ENCODE data around the gene KPNA1. TPM values are rescaled to one million over a fixed set of nuclear protein-coding genes. Genes with fewer than 3 reads are reported as not detected.
A peak's percentile ranks its signal among the peaks of the same experiment; 100 is the strongest.

Gene KPNA1
- total and polyA plus RNA-seq, 2 of the 13 experiments (the other 11 are each of a cell fraction or from before 2014, with no cell fraction given) = 15.4 to 30.0 TPM

DNA sequence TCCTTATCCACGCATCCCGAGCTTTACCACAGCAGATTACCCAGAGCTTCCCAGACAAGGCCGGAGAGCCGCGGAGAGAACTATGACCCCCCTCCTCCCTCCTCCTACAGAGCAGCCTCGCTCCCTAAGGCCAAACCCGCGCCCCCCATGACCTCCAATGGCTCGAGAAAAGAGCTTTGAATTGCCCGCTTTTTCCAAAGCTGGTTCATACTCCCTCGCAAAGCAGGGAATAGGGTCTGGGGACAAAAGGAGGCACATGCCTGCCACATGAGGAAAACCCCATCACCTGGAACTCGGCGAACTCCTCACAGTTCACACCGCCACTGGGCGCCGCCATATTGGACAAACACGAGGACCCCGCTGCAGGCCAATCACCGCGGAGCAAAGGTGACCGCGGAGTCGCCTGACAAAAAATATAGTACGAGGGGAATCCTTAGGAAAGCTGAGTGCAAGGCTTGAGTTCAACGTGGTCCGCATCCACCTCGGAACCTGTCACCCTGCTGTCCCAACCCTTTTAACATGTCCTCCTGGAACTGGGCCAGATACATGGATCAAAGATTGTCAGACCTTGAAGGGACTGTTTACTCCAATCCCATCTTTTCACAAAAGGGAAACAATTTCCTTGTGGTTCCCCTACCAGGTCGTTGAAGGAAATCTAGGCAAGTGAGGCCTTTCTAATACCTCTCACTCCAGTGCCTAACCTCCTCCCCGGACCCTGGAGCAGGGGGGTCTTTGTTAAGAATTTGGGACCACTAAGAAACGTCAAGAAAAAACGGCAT is 131.7 kb downstream of the KPNA1 start, which contains the start of gene MIX23 (continued):
- TF ChIP-seq ZBTB46 (CRISPR knock-in tag; IDR thresholded peaks at IDR 0.05; ENCODE audit: borderline replicate concordance) (no peak), BORCS8-MEF2B (CRISPR knock-in tag; IDR thresholded peaks at IDR 0.05) (peak; percentile 96), CC2D1A (CRISPR knock-in tag; IDR thresholded peaks at IDR 0.05) (no peak), ZNF414 (CRISPR knock-in tag; IDR thresholded peaks at IDR 0.05) (peak; percentile 88), YY1 (IDR thresholded peaks at IDR 0.05; ENCODE audit: insufficient read depth, insufficient replicate concordance, low read depth, low read length) (peak; percentile 98), PTBP1 (IDR thresholded peaks at IDR 0.05; ENCODE audit: low read depth, low read length, poor library complexity, severe bottlenecking) (no peak), ZNF354B (CRISPR knock-in tag; IDR thresholded peaks at IDR 0.05) (peak; percentile 88), ZBTB26 (CRISPR knock-in tag; IDR thresholded peaks at IDR 0.05; ENCODE audit: borderline replicate concordance) (no peak; the same call in 1 of the 2 replicates), MEIS2 (CRISPR knock-in tag; IDR thresholded peaks at IDR 0.05) (peak; percentile 21; the same call in 1 of the 2 replicates), CREB3 (CRISPR knock-in tag; IDR thresholded peaks at IDR 0.05) (0 out of 2 replicates have a peak, but pooled peaks have one; percentile 50), PITX1 (CRISPR knock-in tag; IDR thresholded peaks at IDR 0.05) (peak; percentile 44; the same call in 1 of the 2 replicates), U2AF1 (optimal IDR thresholded peaks at IDR 0.05; ENCODE audit: low read depth, low read length) (no peak), ZFP36L1 (CRISPR knock-in tag; IDR thresholded peaks at IDR 0.05) (0 out of 2 replicates have a peak, but pooled peaks have one; percentile 53), NKX3-1 (CRISPR knock-in tag; IDR thresholded peaks at IDR 0.05) (peak; percentile 68; the same call in 1 of the 2 replicates), NFYB (CRISPR knock-in tag; IDR thresholded peaks at IDR 0.05) (peak; percentile 83), FOSL2 (CRISPR knock-in tag; IDR thresholded peaks at IDR 0.05) (no peak; the same call in 1 of the 2 replicates), SPEN (CRISPR knock-in tag; IDR thresholded peaks at IDR 0.05; ENCODE audit: low read depth) (peak; percentile 65)
- TF ChIP-seq, protein P1, sequence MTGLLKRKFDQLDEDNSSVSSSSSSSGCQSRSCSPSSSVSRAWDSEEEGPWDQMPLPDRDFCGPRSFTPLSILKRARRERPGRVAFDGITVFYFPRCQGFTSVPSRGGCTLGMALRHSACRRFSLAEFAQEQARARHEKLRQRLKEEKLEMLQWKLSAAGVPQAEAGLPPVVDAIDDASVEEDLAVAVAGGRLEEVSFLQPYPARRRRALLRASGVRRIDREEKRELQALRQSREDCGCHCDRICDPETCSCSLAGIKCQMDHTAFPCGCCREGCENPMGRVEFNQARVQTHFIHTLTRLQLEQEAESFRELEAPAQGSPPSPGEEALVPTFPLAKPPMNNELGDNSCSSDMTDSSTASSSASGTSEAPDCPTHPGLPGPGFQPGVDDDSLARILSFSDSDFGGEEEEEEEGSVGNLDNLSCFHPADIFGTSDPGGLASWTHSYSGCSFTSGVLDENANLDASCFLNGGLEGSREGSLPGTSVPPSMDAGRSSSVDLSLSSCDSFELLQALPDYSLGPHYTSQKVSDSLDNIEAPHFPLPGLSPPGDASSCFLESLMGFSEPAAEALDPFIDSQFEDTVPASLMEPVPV (CRISPR knock-in tag; IDR thresholded peaks at IDR 0.05) = peak; percentile 40; the same call in 1 of the 2 replicates
- TF ChIP-seq, protein P2, sequence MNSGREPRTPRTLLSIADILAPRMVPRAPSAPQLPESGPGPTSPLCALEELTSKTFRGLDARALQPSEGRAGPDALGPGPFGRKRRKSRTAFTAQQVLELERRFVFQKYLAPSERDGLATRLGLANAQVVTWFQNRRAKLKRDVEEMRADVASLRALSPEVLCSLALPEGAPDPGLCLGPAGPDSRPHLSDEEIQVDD (CRISPR knock-in tag; IDR thresholded peaks at IDR 0.05; ENCODE audit: borderline replicate concordance) = peak; percentile 65; the same call in 1 of the 2 replicates
- TF ChIP-seq, protein P3, sequence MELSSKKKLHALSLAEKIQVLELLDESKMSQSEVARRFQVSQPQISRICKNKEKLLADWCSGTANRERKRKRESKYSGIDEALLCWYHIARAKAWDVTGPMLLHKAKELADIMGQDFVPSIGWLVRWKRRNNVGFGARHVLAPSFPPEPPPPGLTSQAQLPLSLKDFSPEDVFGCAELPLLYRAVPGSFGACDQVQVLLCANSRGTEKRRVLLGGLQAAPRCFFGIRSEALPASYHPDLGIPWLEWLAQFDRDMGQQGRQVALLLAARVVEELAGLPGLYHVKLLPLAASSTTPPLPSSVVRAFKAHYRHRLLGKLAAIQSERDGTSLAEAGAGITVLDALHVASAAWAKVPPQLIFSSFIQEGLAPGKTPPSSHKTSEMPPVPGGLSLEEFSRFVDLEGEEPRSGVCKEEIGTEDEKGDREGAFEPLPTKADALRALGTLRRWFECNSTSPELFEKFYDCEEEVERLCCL (CRISPR knock-in tag; IDR thresholded peaks at IDR 0.05; ENCODE audit: borderline replicate concordance) = peak; percentile 74; the same call in 1 of the 2 replicates

Measured in HepG2 (cell line).